ENCODE data around the gene STAC3. TPM values are rescaled to one million over a fixed set of nuclear protein-coding genes. Genes with fewer than 3 reads are reported as not detected.

The STAC3 gene
- total RNA-seq, 2 donors from 2014 or later = 5.9 to 6.8 TPM

GRCh38 chr12:57268264-57268663, 17.3 kb upstream of the STAC3 start:
- peaks cover 45% of the 10 kb centered on the region for H3K36me3 ChIP-seq (ENCODE audit: control insufficient read depth, insufficient read depth, low read length)
- Mint-ChIP-seq H3K9me3 (no peaks in the 10 kb centered on the region), H3K36me3 (ENCODE audit: low read depth) (peaks cover 46% of the 10 kb centered on the region), H3K27me3 (ENCODE audit: insufficient read depth) (no peaks in the 10 kb centered on the region), H3K4me3 (no peak overlapping the region), H3K4me1 (peaks cover 19% of the 10 kb centered on the region), H3K27ac (peak overlapping the region; percentile 62)
- H3K27me3 ChIP-seq (ENCODE audit: control insufficient read depth, insufficient read depth, low read length, poor library complexity, severe bottlenecking) = no peaks in the 10 kb centered on the region
- WGBS, 2 experiments (ENCODE audit: insufficient coverage in 1 of 2, insufficient read length in 1 of 2) = 87 to 100% methylated on average over 6 to 7 of the region's 7 CpGs
- peaks cover 8% of the 10 kb centered on the region for H3K4me1 ChIP-seq (ENCODE audit: control insufficient read depth, insufficient read depth, low read length)
- H3K4me3 ChIP-seq (ENCODE audit: low read length) = no peak overlapping the region
- H3K9me3 ChIP-seq (ENCODE audit: control insufficient read depth, low read length) = no peaks in the 10 kb centered on the region
- H3K27ac ChIP-seq (ENCODE audit: low read depth, low read length) = no peak overlapping the region
- no peak for TF ChIP-seq CTCF (conservative IDR thresholded peaks at IDR 0.05)
- no peak for DNase-seq
- H3K9ac ChIP-seq (ENCODE audit: extremely low read depth, low read length, poor library complexity, severe bottlenecking) = no peak overlapping the region

DNA sequence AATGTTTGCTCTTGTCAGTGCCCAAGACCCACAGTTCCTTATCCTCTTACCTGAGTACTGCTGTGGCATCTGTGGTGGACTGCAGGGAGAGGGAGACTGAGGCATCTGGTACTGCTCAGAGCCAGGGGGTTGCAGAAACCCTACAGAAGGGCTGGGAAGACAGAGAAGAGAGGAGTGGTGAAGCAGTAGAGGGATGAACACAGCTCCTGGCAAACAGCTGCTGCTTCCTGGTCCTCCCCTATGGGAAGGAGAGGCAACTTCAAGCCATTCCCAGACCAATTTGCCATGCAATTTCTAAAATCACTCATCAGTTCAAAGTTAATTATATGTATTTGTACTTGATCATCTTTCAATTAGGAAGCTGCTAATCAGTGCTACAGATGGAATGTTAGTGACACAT, 15.7 kb upstream of the STAC3 start:
- Mint-ChIP-seq H3K9me3 (no peaks in the 10 kb centered on the region), H3K27ac (no peak overlapping the region), H3K36me3 (ENCODE audit: low read depth) (peaks cover 46% of the 10 kb centered on the region), H3K4me3 (no peak overlapping the region), H3K27me3 (ENCODE audit: insufficient read depth) (no peaks in the 10 kb centered on the region), H3K4me1 (peaks cover 22% of the 10 kb centered on the region)
- Histone ChIP-seq H3K36me3 (ENCODE audit: control insufficient read depth, insufficient read depth, low read length) (peaks cover 45% of the 10 kb centered on the region), H3K4me1 (ENCODE audit: control insufficient read depth, insufficient read depth, low read length) (peaks cover 10% of the 10 kb centered on the region), H3K9ac (ENCODE audit: extremely low read depth, low read length, poor library complexity, severe bottlenecking) (no peak overlapping the region), H3K4me3 (ENCODE audit: low read length) (no peak overlapping the region), H3K27me3 (ENCODE audit: control insufficient read depth, insufficient read depth, low read length, poor library complexity, severe bottlenecking) (no peaks in the 10 kb centered on the region), H3K27ac (ENCODE audit: low read depth, low read length) (no peak overlapping the region), H3K9me3 (ENCODE audit: control insufficient read depth, low read length) (no peaks in the 10 kb centered on the region)
- no peak for TF ChIP-seq CTCF (conservative IDR thresholded peaks at IDR 0.05)
- no peak for DNase-seq

DNA sequence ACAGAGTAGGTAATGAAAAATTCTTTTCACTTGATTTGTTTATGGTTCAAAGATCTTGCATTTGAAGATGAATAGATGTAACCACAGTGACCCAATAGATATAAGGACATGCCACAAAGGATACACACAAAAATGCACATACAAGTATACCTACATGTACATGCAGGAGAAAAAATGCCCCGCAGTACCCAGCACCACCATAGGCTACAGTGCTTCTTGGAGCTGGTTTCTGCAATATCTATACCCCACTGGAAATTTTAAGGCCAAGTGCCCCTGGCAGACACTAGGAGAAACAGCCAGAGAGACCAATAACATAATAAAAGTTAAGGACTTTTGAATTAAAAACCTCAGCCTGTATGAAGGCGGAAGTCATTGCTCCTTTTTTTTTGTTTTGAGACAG, 12.1 kb upstream of the STAC3 start:
- no peak overlapping the region for H3K27ac ChIP-seq (ENCODE audit: low read depth, low read length)
- H3K9me3 ChIP-seq (ENCODE audit: control insufficient read depth, low read length) = no peaks in the 10 kb centered on the region
- peak; percentile 30 for TF ChIP-seq CTCF (conservative IDR thresholded peaks at IDR 0.05)
- H3K4me3 ChIP-seq (ENCODE audit: low read length) = peak overlapping the region; percentile 36
- no peak overlapping the region for H3K4me3 Mint-ChIP-seq
- peaks cover 30% of the 10 kb centered on the region for H3K4me1 Mint-ChIP-seq
- 79 to 94% methylated on average over 1 to 2 of the region's 2 CpGs for WGBS, 2 experiments (ENCODE audit: insufficient coverage in 1 of 2, insufficient read length in 1 of 2)
- no peak overlapping the region for H3K9ac ChIP-seq (ENCODE audit: extremely low read depth, low read length, poor library complexity, severe bottlenecking)
- no peaks in the 10 kb centered on the region for H3K27me3 ChIP-seq (ENCODE audit: control insufficient read depth, insufficient read depth, low read length, poor library complexity, severe bottlenecking)
- no peaks in the 10 kb centered on the region for H3K9me3 Mint-ChIP-seq
- no peak overlapping the region for H3K27ac Mint-ChIP-seq
- peaks cover 41% of the 10 kb centered on the region for H3K36me3 Mint-ChIP-seq (ENCODE audit: low read depth)
- H3K27me3 Mint-ChIP-seq (ENCODE audit: insufficient read depth) = no peaks in the 10 kb centered on the region
- H3K36me3 ChIP-seq (ENCODE audit: control insufficient read depth, insufficient read depth, low read length) = peaks cover 41% of the 10 kb centered on the region
- no peak for DNase-seq
- H3K4me1 ChIP-seq (ENCODE audit: control insufficient read depth, insufficient read depth, low read length) = peaks cover 21% of the 10 kb centered on the region
